ENCODE measurements around the gene OR7C2.

OR7C2 gene

DNA sequence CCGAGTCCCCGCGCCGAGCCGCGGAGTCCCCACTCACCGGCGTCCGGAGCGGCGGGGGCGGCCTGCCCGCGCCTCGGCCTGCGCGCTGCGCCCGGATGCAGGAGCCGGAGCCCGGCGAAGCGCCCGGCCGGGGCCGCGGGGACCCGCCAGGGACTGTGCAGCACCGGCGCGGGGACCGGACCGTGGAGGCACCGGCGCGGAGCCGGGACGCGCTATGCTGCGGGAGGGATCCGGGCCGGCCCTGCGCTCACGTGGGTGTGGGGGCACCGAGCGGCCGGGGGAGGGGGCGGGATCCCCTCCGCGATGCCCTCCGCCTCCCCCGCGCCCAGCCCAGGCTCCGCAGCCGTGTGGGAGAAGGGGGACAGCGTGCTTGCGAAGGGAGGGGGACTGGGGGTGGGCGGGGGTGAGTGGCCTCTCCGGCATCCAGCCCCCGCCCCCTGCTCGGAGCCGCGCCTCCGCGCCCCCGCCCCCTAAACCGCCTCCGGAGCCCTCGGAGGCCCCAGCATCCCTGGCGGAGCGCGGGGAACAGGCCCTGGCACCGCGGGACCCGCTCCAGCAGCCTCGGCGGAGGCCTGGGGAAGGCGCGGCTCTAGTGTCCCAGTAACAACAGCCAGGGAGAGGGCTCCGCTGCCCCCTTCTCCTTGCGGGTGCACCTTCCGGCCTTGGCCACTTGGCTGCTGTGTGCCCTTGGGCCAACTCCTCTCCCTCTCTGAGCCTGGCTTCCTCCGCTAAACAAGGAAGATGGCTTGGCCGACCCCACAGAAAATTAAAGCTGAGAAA lies 38.4 kb downstream of the OR7C2 start, which contains the start of gene SLC1A6:
SLC1A6 (minus strand) TSS at position 389 of the 780 bp plus-strand sequence. CDS start 6,954 bp downstream, outside the sequence.
- no peak for DNase-seq

GRCh38 chr19:14985133-14985532 lies 43.8 kb downstream of the OR7C2 start:
- no peak for DNase-seq
